Sigmoid colon (tissue), 4 donors: ENCODE measurements around the gene NEU3.

Source experiments
- POLR2A ChIP-seq, 2 donors: fragments of 450-650 bp; IDR thresholded peaks; one replicate each; pipeline ENCODE4 v1.6.1; 2016; ENCODE audit warnings: antibody characterized with exemption in 2 of 2, mild to moderate bottlenecking in 2 of 2, moderate library complexity in 2 of 2
- POLR2AphosphoS5 ChIP-seq, 4 donors: sonication (generic); formaldehyde crosslinking; IDR thresholded peaks; one replicate each; pipeline ENCODE4 v1.6.1; 2017; ENCODE audit warnings: antibody characterized with exemption in 4 of 4
- TF ChIP-seq, protein P1 (sequence below), 4 experiments: fragments of 450-650 bp in 3 of 4; fragments of 200-600 bp in 1 of 4; IDR thresholded peaks; one replicate each; pipeline ENCODE4 v1.5.1; 2016 to 2019; ENCODE audit warnings: antibody characterized with exemption in 4 of 4, mild to moderate bottlenecking in 3 of 4, moderate library complexity in 2 of 4

DNA sequence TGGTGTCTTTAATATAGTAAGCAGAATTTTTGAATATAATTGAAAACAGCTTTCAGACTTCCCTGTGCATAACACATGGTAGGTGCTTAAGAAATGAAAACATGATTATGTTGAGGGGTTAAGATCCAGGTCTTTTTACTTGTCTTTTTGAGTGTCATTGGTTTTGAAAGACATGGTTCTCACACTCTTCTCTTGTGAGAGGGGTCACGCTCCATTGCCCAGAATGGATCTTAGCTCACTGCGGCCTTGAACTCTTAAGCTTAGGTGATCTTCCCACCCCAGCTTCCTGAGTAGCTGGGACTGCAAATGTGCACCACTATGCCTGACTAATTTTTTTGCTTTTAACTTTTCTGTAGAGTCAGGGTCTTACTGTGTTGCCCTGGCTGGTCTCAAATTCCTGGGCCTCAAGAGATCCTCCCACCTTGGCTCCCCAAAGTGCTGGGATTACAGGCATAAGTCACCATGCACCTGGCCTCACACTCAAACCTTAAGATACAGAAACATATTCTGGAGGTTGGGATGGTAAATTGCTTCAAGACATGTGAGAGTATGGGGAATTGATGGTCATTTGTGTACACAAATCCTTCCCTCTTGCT lies 38.3 kb upstream of the NEU3 start:
- TF ChIP-seq, protein P1, sequence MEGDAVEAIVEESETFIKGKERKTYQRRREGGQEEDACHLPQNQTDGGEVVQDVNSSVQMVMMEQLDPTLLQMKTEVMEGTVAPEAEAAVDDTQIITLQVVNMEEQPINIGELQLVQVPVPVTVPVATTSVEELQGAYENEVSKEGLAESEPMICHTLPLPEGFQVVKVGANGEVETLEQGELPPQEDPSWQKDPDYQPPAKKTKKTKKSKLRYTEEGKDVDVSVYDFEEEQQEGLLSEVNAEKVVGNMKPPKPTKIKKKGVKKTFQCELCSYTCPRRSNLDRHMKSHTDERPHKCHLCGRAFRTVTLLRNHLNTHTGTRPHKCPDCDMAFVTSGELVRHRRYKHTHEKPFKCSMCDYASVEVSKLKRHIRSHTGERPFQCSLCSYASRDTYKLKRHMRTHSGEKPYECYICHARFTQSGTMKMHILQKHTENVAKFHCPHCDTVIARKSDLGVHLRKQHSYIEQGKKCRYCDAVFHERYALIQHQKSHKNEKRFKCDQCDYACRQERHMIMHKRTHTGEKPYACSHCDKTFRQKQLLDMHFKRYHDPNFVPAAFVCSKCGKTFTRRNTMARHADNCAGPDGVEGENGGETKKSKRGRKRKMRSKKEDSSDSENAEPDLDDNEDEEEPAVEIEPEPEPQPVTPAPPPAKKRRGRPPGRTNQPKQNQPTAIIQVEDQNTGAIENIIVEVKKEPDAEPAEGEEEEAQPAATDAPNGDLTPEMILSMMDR (IDR thresholded peaks at IDR 0.05), result no peak
- TF ChIP-seq POLR2A (IDR thresholded peaks at IDR 0.05) (no peak), POLR2AphosphoS5 (IDR thresholded peaks at IDR 0.05) (no peak)
